ENCODE data around the gene MCL1.

DNA sequence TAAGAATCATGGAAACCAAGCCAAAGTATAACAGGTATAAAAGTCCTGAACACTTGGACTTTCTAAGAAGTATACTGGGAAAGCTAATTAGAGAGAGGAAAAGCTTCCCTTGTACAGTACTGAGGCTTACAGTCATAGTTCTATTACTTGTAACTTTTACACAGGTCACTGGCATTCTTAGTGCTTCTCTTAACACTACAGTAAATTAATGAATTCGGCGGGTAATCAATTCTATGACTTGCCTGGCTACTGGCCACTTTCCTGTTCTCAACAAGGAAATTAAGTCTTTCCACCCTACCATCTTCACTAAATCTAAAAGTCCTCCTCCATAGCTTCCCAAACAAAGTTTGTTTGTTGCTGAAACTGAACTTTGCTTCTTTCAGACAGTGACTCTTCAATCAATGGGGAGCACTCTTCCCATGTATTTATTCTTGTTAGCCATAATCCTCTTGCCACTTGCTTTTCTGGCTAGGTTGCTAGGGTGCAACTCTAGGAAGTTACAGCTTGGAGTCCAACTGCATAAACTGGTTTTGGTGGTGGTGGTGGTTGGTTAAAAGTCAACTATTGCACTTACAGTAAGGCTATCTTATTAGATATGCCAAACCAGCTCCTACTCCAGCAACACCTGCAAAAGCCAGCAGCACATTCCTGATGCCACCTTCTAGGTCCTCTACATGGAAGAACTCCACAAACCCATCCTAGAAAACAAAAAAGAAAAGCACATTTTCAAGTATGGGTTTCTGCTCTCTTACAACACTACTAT, 2.4 kb downstream of the MCL1 start:
- TF ChIP-seq, protein P1, sequence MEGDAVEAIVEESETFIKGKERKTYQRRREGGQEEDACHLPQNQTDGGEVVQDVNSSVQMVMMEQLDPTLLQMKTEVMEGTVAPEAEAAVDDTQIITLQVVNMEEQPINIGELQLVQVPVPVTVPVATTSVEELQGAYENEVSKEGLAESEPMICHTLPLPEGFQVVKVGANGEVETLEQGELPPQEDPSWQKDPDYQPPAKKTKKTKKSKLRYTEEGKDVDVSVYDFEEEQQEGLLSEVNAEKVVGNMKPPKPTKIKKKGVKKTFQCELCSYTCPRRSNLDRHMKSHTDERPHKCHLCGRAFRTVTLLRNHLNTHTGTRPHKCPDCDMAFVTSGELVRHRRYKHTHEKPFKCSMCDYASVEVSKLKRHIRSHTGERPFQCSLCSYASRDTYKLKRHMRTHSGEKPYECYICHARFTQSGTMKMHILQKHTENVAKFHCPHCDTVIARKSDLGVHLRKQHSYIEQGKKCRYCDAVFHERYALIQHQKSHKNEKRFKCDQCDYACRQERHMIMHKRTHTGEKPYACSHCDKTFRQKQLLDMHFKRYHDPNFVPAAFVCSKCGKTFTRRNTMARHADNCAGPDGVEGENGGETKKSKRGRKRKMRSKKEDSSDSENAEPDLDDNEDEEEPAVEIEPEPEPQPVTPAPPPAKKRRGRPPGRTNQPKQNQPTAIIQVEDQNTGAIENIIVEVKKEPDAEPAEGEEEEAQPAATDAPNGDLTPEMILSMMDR (IDR thresholded peaks at IDR 0.05): no peak
- no peak for TF ChIP-seq EZH2 (IDR thresholded peaks at IDR 0.05; ENCODE audit: borderline replicate concordance, insufficient read depth, low read depth, low read length, poor library complexity, severe bottlenecking)
